NB4 (cell line): ENCODE results near the gene TMEM63C.

Source experiments
- DNase-seq: peaks from one replicate; pipeline ENCODE4 v3.0.0; 2010; ENCODE audit warnings: low read depth
- H3K4me3 ChIP-seq: one replicate; pipeline ENCODE4 v1.5.1; 2011; ENCODE audit warnings: mild to moderate bottlenecking, low read depth, low read length, moderate library complexity
- MYC ChIP-seq: IDR thresholded peaks from 2 replicates; pipeline ENCODE4 v1.6.1; 2011; ENCODE audit warnings: low read depth, low read length
- POLR2A ChIP-seq: IDR thresholded peaks from 2 replicates; pipeline ENCODE4 v1.6.1; 2011; ENCODE audit warnings: mild to moderate bottlenecking; ENCODE audit not compliant: insufficient read length; ENCODE audit errors: extremely low read depth
- TF ChIP-seq, protein P1 (sequence below): IDR thresholded peaks from one replicate; pipeline ENCODE4 v1.5.1; 2012; ENCODE audit warnings: low read depth, low read length
- TF ChIP-seq, protein P2 (sequence below): IDR thresholded peaks from 2 replicates; pipeline ENCODE4 v1.6.1; 2011; ENCODE audit warnings: low read depth, low read length

TMEM63C gene, protein sequence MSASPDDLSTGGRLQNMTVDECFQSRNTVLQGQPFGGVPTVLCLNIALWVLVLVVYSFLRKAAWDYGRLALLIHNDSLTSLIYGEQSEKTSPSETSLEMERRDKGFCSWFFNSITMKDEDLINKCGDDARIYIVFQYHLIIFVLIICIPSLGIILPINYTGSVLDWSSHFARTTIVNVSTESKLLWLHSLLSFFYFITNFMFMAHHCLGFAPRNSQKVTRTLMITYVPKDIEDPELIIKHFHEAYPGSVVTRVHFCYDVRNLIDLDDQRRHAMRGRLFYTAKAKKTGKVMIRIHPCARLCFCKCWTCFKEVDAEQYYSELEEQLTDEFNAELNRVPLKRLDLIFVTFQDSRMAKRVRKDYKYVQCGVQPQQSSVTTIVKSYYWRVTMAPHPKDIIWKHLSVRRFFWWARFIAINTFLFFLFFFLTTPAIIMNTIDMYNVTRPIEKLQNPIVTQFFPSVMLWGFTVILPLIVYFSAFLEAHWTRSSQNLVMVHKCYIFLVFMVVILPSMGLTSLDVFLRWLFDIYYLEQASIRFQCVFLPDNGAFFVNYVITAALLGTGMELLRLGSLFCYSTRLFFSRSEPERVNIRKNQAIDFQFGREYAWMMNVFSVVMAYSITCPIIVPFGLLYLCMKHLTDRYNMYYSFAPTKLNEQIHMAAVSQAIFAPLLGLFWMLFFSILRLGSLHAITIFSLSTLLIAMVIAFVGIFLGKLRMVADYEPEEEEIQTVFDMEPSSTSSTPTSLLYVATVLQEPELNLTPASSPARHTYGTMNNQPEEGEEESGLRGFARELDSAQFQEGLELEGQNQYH

DNA sequence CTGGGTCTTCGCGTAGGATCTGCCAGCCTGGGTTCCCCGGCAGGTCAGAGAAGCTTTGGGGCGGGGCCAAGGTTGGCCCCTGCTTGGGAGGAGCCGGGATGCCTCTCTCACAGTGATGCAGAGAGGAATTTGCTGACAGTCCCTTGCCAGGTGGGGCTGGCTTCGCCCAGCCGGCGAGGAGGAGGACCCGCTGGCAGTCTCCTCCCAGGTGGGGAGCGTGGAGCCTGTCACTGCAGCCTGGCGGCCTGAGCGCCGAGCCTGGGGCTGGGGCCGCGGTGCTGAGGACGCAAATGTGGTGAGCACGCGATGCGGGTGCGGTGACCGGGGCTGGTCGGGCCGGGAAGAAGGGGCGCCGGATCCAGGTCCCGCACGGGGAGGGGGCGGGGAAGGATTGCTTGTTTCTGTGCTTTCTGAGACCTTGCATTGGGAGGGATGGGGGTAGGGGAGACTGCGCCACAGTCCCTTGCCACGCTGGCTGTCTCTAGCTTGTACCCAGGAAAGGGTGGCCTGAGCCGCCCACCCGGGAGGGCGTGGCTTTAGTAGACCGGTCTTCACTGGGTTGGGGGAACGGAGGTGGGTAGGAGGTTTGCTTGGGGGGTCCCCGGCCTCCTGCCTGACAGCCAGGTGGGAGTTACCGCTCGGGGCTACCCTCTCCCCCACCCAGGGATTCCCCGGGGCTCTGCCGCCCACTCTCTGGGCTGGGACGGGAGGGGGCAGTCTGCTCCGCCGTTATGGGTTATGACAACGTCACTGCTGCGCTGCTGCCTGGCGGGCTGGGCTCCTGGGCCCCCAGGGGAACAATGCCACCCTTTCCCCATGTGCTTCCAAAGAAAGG, at the start of gene TMEM63C:
Gene TMEM63C, plus strand, starts transcription at position 196 of the 835 bp plus-strand sequence. CDS start 37,016 bp downstream, outside the sequence.
- peak; percentile 16 for DNase-seq
- TF ChIP-seq, protein P1, sequence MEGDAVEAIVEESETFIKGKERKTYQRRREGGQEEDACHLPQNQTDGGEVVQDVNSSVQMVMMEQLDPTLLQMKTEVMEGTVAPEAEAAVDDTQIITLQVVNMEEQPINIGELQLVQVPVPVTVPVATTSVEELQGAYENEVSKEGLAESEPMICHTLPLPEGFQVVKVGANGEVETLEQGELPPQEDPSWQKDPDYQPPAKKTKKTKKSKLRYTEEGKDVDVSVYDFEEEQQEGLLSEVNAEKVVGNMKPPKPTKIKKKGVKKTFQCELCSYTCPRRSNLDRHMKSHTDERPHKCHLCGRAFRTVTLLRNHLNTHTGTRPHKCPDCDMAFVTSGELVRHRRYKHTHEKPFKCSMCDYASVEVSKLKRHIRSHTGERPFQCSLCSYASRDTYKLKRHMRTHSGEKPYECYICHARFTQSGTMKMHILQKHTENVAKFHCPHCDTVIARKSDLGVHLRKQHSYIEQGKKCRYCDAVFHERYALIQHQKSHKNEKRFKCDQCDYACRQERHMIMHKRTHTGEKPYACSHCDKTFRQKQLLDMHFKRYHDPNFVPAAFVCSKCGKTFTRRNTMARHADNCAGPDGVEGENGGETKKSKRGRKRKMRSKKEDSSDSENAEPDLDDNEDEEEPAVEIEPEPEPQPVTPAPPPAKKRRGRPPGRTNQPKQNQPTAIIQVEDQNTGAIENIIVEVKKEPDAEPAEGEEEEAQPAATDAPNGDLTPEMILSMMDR: no peak
- TF ChIP-seq POLR2A: no peak
- TF ChIP-seq MYC: no peak
- H3K4me3 ChIP-seq: no peak within 1 kb of the TSS

DNA sequence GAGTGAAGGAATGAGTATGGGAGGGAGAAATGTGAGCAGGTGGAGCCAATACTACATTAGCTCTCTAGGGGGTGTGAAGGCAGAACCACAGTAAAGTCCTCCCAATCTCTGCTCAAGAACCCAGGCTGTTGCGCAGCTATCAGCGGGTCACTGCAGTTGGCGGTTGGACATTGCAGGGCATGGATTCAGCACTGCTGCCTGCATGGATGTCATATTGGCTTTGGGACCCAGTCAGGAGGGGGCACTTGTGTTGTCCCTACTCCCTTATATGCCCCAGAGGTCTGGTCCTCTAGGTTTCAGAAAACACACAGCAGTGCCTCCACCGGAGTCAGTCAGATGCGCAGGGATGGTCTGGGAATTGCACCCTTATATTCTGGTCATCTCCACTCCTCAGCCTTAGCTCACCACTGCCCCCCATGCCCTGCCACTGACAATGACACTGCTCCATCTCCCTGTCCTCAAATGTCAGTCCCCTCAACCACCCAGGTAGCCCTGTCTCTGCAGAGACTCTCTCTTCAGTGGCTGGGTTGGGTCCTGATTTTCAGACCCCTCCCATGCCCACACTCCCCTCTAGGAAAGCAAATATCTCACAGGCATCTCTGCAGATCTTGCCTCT, 49.6 kb upstream of the TMEM63C start:
- DNase-seq: no peak
- no peak overlapping the region for H3K4me3 ChIP-seq
- no peak for TF ChIP-seq POLR2A
- TF ChIP-seq, protein P2, sequence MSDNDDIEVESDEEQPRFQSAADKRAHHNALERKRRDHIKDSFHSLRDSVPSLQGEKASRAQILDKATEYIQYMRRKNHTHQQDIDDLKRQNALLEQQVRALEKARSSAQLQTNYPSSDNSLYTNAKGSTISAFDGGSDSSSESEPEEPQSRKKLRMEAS: no peak
- no peak for TF ChIP-seq MYC
- TF ChIP-seq, protein P1: no peak

DNA sequence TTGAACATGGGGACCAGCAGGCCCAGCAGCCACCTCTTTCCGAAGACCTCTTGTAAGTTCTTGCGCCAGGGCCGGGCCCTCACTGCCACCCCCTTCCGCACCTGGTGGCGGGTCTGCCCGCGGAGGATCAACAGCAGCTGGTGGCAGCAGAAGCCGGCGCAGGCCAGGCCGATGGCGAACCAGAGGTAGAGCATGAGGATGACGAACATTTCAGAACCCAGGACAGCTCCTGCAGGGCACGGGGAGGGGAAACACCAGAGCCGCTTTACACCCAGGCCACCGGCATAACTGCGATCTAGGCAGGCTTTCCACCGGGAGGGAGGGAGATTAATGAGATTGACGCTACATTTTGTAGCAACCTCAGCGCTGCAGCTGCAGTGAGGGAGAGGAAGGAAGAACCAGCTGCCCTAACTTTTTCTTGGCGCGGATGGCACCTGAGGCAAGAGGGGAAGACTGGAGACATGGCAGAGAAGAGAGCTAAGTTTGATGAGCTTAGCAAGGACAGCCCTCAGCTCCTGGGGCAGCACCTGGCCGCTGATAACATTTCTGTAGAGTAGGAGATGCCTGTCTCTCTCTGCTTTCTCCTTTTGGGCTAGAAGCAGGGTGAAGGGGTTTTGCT, 47.8 kb upstream of the TMEM63C start:
- peak; percentile 79 for DNase-seq
- TF ChIP-seq, protein P2: peak; percentile 73
- TF ChIP-seq, protein P1: no peak
- TF ChIP-seq MYC: 0 out of 2 replicates have a peak, but pooled peaks have one; percentile 36
- no peak overlapping the region for H3K4me3 ChIP-seq

DNA sequence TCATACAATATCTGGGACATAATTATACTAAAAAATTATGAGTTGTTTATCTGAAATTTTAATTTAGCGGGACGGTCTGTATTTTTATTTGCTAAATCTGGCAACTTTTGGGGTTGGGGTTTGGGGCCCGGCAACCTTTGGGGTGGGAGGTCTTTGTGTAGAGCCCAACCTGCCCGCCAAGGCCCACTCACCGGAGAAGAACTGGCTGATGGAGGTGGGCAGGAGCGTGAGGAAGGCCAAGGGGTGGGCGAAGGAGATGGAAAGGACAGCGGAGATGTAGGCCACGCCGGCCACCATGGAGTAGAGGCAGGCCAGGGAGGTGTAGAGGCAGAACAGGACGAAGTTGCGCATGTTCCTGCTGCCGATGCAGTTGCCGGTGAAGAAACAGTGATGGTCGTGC, 42.6 kb upstream of the TMEM63C start:
- TF ChIP-seq POLR2A: no peak
- no peak for TF ChIP-seq MYC
- TF ChIP-seq, protein P1: no peak
- TF ChIP-seq, protein P2: no peak
- DNase-seq: no peak
- H3K4me3 ChIP-seq: no peak overlapping the region

DNA sequence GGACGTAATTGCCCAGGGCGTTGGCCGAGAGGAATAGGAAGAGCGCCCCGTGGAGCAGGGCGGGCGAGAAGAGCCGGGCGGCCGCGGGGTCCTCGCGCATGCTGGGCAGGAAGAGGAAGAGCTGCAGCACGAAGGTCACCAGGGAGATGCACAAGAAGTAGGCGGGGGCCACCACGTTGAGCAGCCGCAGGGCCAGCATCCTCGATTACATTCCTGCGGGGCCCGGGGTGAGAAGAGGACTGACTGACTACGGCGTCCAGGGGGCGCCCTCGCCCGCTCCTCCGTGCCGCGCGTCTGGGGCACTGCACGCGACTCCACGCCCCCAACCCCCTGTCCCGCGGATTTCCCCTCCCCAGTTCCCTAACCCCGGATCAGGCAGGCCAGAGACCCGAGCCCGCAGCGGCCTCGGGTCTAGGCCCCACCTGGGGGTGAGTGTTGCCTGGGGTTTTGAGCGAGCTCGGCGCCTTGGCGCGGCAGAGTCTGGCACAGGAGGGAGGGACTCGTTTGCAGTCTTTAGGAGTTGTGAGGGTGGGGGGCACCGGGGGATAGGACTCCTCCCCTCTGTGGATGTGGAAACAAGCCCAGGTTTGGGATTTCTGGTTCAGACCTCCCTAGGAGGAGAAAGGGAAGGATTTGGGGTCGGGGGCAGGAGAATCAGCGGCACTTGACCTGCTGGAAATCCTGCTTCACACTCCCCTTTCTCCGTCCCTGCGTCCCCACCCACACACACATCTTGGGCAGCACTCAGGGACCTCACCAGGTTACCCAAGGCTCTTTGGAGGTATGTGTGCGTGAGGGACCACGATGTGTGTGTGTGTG, 41.8 kb upstream of the TMEM63C start:
- H3K4me3 ChIP-seq: no peak overlapping the region
- TF ChIP-seq, protein P2: peak; percentile 24; the same call in 1 of the 2 replicates
- TF ChIP-seq, protein P1: peak; percentile 53
- TF ChIP-seq MYC (0 out of 2 replicates have a peak, but pooled peaks have one; percentile 9), POLR2A (no peak)
- DNase-seq: peak; percentile 74
